ENCODE measurements around the gene SVBP.
"Not testable (repeated sequence)": the region's sequence is repeated elsewhere in the genome, so short reads cannot be mapped to it uniquely, and the experiment has no call there.

The SVBP gene

GRCh38 chr1:42841440-42842147 is 24.4 kb upstream of the SVBP start:
- no peak for DNase-seq (ENCODE audit: low spot score)

DNA sequence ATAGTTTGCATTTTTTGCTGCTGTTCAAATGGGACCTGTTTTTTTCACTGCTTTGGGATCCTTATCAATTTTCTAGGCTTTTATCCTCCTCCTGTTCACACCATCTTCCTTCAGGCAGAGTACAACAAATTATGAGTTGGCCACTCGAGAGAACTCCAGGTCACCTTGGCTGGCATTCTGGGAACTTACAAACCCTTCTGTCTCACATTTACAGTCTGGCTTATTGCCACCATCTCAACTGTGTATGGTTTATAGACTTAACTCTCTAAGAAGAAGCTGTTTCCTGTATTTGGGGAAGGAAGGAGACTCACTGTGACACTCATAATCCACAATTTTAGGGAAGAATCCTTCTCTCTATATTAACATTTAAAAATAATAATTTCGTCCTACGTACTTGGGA is 23.8 kb upstream of the SVBP start:
- DNase-seq (ENCODE audit: low spot score): no peak

DNA sequence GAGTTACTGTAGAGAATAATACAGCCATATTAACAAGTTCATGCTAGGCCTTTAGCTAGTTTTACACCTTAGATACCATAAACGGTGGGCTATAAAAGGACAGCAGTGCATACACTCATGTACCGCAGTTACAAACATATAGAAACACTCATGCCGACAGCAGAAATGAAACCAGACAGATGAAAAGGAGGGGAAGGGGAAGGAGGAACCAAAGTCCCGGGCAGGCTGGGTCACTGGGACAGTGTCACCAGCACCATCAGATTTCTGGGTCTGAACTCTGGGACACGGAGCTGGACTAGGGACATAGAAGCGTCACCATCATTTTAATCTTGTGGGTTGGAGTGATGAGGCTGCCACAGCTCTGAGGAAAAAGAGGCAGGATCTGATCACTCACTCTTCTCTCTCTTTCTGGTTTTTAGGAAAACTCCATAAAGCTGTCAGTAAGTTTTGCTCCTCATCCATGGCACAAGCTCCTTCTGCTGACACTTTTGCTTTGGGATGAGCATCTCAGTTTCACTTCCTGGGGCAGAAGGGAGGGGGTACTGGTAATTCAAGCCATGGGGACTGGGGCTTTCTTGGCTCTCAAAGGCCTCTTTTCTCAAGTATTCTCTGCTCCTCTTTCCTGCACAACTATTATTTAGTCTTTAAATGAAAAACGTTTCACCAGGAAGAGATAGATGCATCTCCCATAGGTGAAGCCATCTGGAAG is 21.4 kb upstream of the SVBP start:
- DNase-seq (ENCODE audit: low spot score): no peak

DNA sequence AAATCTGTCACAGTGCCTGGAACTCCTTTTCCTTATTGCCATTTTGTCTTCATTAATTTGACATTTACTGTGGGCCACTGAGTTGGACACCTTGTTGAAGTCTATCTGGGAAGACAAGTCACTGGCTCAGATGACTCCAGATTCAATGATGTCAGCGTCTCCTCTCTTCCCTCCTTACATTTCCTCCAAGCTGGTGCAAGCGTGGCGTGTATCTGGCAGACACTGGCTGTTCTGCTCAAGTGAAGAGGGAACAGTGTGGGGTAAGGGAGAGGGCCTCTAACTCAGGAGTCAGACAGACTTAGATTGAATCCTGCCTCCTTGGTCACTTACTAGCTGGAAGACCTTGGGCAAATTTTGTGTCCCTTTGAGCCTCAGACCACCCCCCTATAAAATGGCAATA is 20.5 kb upstream of the SVBP start:
- no peak for DNase-seq (ENCODE audit: low spot score)

GRCh38 chr1:42835422-42835821 is 18.2 kb upstream of the SVBP start:
- DNase-seq (ENCODE audit: low spot score): no peak

GRCh38 chr1:42834803-42835202 is 17.6 kb upstream of the SVBP start:
- DNase-seq (ENCODE audit: low spot score): no peak

DNA sequence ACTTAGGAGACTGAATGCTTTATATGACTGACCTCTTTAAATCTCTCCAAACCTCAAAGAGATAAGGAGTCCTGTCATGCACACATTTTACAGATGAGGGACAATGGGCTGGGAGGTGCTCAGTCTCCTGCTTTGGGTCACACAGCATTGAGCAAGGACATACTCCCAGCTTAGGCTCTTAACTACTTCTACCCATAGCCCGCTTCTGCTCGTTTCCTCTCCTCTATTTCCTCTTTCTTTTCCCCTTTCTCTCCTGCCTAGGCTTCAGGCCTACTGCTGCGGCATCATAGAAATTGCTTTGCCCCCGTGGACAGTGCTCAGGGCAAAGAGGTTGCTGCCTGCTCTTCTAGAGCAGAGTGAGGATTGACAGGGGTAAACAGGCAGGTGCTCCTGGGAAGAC is 16.8 kb upstream of the SVBP start:
- DNase-seq (ENCODE audit: low spot score): no peak

GRCh38 chr1:42832641-42833240 is 15.5 kb upstream of the SVBP start:
- no peak for DNase-seq (ENCODE audit: low spot score)

DNA sequence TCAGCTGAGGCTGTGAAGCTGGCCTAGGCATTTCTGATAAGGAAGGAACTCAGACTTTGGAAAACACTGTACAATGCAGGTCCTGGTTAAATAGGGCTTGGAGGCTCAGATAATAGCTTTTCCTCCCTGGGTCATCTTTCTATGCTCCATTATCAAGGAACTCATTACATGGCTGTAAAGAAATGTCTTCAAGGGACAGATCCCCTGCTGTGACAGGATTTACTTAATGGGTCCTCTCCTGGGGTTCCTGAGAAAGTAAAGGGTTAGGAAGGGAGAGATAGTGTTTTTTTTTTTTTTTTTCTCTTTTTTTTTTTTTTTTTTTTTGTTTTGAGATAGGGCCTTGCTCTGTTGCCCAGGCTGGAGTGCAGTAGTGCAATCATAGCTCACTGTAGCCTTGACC is 14.1 kb upstream of the SVBP start:
- no peak for DNase-seq (ENCODE audit: low spot score)

GRCh38 chr1:42830631-42831030 is 13.4 kb upstream of the SVBP start:
- no peak for DNase-seq (ENCODE audit: low spot score)

- DNase-seq (ENCODE audit: low spot score): peak; percentile 89
Observed at GRCh38 chr1:42825036-42825851, 8.0 kb upstream of the SVBP start.

DNA sequence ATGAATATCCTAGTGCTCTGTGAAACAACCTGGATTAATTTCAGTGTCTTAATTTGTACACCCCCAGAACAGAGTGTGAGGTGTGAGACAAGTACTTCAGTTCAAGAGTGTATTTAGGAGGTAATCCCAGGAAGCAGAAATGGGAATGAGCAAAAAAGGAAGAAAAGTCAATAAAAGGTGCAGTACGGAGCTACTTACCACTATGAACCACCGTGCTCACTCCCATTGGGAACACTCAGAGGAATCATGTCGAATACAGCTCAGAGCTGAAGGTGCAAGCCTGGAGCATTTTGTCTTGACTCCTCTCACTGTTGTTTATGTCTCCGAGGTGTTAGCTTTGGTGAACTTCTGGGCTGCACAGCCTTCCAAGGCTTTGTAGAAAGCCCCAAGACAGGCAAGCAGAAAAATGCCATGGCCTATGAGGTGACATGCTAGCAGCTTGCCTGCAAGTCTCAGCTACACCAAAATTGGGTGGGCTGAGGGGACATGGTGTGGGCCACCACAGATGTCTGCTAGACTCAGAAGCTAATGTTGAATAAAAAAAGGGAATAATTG is 7.4 kb upstream of the SVBP start:
- DNase-seq (ENCODE audit: low spot score): peak; percentile 53

DNA sequence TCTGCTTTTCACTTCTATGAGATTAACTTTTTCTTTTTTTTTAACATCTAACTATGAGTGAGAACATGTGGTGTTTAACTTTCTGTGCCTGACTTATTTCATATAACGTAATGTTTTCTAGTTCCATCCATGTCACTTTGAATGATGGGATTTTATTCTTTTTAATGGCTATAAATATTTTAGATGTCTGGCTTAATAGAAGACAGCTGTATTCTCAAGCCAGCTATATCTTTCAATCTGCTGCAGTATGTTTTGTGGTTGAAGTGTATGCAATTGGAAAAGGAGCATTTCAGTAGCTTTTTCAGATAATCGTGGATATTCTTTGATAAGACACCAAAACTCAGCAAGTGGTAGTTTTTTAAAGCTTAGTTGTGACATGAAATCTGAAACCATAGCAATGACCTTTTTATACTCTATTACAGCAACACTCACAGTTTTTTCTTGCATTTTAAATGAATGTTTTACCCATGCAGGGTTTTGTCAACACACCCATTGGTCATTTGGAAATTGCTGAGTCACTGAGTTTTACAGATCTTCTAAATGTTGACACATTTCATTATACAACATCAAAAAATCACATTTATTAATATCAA is 5.7 kb upstream of the SVBP start:
- peak; percentile 76 for DNase-seq (ENCODE audit: low spot score)

GRCh38 chr1:42821690-42822089 is 4.5 kb upstream of the SVBP start:
- no peak for DNase-seq (ENCODE audit: low spot score)

GRCh38 chr1:42820813-42821212 is 3.6 kb upstream of the SVBP start:
- DNase-seq (ENCODE audit: low spot score): no peak

GRCh38 chr1:42817976-42818375 is 779 bp upstream of the SVBP start:
- no peak for DNase-seq (ENCODE audit: low spot score)

- DNase-seq (ENCODE audit: low spot score): no peak
Observed at GRCh38 chr1:42817440-42817767, 207 bp upstream of the SVBP start.

- DNase-seq (ENCODE audit: low spot score): no peak
Observed at GRCh38 chr1:42815941-42816584, 1.1 kb downstream of the SVBP start.

DNA sequence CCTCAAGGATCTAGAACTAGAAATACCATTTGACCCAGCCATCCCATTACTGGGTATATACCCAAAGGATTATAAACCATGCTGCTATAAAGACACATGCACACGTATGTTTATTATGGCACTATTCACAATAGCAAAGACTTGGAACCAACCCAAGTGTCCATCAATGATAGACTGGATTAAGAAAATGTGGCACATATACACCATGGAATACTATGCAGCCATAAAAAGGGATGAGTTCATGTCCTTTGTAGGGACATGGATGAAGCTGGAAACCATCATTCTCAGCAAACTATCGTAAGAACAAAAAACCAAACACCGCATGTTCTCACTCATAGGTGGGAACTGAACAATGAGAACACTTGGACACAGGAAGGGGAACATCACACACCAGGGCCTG is 2.4 kb downstream of the SVBP start:
- DNase-seq (ENCODE audit: low spot score): not testable (repeated sequence)

DNA sequence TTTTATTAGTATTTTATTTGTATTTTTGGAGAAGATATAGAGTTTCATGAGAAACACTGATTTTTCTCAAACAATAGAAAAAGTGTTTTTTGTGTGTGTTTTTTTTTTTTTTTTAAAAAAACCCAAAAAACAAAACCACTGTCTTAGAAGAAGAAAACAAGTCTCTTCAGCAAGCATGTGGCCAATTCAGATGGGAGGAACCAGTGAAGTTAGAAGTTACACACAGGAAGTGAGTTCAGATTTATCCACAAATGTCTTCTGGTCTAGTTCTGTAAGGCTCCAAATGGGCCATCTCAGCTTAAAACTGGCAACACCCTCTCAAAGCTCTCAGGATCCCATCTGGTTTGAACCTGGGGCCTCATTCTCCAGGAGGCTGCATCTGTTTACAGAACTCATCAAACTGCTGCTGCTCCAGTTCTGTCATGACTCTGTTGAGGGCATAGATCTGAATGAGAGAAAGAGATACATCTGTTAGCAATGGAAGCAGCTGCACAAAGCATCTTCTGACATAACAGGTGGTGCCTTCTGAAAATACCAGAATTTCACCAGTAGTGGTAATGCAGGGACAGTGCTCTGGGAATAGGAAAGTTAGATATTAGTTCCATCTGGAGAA is 10.0 kb downstream of the SVBP start:
- no peak for DNase-seq (ENCODE audit: low spot score)

- no peak for DNase-seq (ENCODE audit: low spot score)
Observed at GRCh38 chr1:42806593-42806992, 10.6 kb downstream of the SVBP start.
